Stimulated activated CD4-positive, alpha-beta T cell treated with anti-CD3 and anti-CD28 coated beads, Interleukin-1b, Interleukin-23, amount 100 ng/mL, for 24 hours (primary cell): Measurements from ENCODE around the gene NKD2.

Experiments
- DNase-seq, 4 experiments: peaks; one replicate each; pipeline ENCODE4 v3.0.0-alpha.2; 2020; ENCODE audit warnings: low read depth in 4 of 4, low spot score in 1 of 4

The NKD2 gene

GRCh38 chr5:1083823-1084605, 75.4 kb downstream of the NKD2 start:
- no peak for DNase-seq

GRCh38 chr5:1085391-1085790, 76.8 kb downstream of the NKD2 start:
- no peak for DNase-seq

- no peak for DNase-seq
Measured at GRCh38 chr5:1086137-1086536, 77.5 kb downstream of the NKD2 start.

DNA sequence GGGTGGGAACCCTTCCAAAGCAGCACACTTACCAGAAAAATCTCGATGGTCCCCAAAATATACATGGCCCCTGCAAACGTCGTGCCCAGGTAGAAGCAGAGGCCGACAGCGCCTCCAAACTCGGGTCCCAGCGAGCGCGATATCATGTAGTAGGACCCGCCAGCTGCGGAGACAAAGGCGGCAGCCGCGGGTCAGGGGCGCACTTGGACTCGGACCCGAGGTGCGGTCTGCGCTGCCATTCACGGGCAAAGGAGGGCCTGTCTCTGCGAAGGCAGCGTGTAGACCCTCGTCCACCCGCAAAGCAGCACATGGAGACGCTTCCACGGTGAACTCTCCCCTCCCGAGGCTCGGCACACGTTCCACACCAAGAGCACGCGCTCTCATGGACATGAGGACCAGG, 78.3 kb downstream of the NKD2 start:
- DNase-seq = no peak

DNA sequence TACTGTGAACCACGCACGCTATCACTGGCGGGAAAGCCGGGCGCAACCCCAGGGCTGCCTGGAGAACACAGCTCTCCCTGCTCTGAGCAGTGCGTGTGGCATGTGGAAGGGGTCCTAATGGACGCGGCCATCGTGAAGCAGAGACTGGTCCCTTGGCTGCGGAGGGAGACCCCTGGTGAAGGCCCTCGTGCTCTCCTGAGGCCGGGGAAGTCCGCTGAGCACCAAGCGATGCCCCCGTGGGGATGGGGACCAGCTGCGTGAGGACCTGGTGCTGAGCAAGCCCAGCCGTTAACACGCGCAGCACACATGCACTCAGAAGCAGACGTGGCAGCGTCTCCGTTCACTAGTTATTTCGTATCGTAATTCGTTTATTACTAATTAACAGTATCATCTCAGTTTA, 78.8 kb downstream of the NKD2 start:
- no peak for DNase-seq

DNA sequence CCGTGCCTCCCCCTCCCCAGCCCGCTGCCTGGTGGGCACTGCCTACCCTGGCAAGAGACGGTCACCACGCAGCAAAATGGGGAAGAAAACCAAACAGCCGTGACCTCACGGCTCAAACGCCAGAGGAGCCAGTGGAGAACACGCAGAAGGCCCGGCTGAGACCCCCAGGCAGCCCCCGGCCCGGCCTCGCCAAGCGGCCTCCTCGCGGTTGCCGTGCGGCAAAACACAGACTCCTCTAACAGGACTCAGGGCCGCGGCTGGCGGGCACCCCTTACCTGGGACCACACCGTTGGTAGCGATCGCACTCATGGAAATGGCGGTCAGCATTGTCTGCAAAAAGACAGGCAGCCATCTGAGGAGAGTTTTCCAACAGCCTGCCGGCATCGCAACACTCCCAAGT, 79.4 kb downstream of the NKD2 start:
- no peak for DNase-seq
